Astrocyte (in vitro differentiated cells and primary cell): ENCODE measurements around the gene ISLR. TPM values are rescaled to one million over a fixed set of nuclear protein-coding genes. Genes with fewer than 3 reads are reported as not detected.

Source experiments
- DNase-seq: peaks from one replicate; pipeline ENCODE4 v3.0.0-alpha.2; 2010; ENCODE audit warnings: low read depth
- FAIRE-seq: peaks from 2 replicates; lab custom pipeline; 2011; peaks lifted over from hg19 to GRCh38; lab: Jason Lieb, UNC
- H2AFZ ChIP-seq: 2 replicates; pipeline ENCODE4 v1.6.0; 2012; ENCODE audit warnings: low read depth, low read length, inconsistent platforms
- H3K27ac ChIP-seq: 2 replicates; pipeline ENCODE4 v1.5.1; 2011; ENCODE audit warnings: low read depth, low read length, inconsistent platforms
- H3K27me3 ChIP-seq: 2 replicates; pipeline ENCODE4 v1.6.0; 2011; ENCODE audit warnings: low read length, inconsistent platforms; ENCODE audit not compliant: insufficient read depth
- H3K36me3 ChIP-seq: 2 replicates; pipeline ENCODE4 v1.5.1; 2011; ENCODE audit warnings: low read length, inconsistent platforms; ENCODE audit not compliant: insufficient read depth
- H3K4me1 ChIP-seq: 2 replicates; pipeline ENCODE4 v1.5.1; 2011; ENCODE audit warnings: low read length, inconsistent platforms; ENCODE audit not compliant: insufficient read depth
- H3K4me2 ChIP-seq: 2 replicates; pipeline ENCODE4 v1.6.0; 2012; ENCODE audit warnings: low read length, inconsistent platforms
- H3K4me3 ChIP-seq: 2 replicates; pipeline ENCODE4 v1.5.1; 2011; ENCODE audit warnings: low read depth, mild to moderate bottlenecking, low read length, inconsistent platforms; ENCODE audit not compliant: insufficient read depth
- H3K79me2 ChIP-seq: 2 replicates; pipeline ENCODE4 v1.6.0; 2012; ENCODE audit warnings: mild to moderate bottlenecking, low read length, inconsistent platforms; ENCODE audit not compliant: insufficient read depth
- H3K9ac ChIP-seq: 2 replicates; pipeline ENCODE4 v1.6.0; 2012; ENCODE audit warnings: mild to moderate bottlenecking, low read length, inconsistent platforms
- H3K9me3 ChIP-seq: 2 replicates; pipeline ENCODE4 v1.5.1; 2012; ENCODE audit warnings: low read depth, mild to moderate bottlenecking, low read length, inconsistent platforms; ENCODE audit not compliant: insufficient read depth
- H4K20me1 ChIP-seq: 2 replicates; pipeline ENCODE4 v1.6.0; 2012; ENCODE audit warnings: low read length, inconsistent platforms; ENCODE audit not compliant: insufficient read depth
- H3K27ac Mint-ChIP-seq: one replicate; pipeline ENCODE4 v1.8.0; 2021; ENCODE audit warnings: mild to moderate bottlenecking, mixed read lengths; ENCODE audit not compliant: unreplicated experiment
- H3K27me3 Mint-ChIP-seq: one replicate; pipeline ENCODE4 v1.8.0; 2021; ENCODE audit warnings: low read depth, mixed read lengths; ENCODE audit not compliant: unreplicated experiment
- H3K36me3 Mint-ChIP-seq: one replicate; pipeline ENCODE4 v1.8.0; 2021; ENCODE audit warnings: low read depth, mixed read lengths; ENCODE audit not compliant: unreplicated experiment
- H3K4me1 Mint-ChIP-seq: one replicate; pipeline ENCODE4 v1.8.0; 2021; ENCODE audit warnings: low read depth, mixed read lengths; ENCODE audit not compliant: unreplicated experiment
- H3K4me3 Mint-ChIP-seq: one replicate; pipeline ENCODE4 v1.8.0; 2021; ENCODE audit warnings: mild to moderate bottlenecking, moderate library complexity, mixed read lengths; ENCODE audit not compliant: unreplicated experiment
- H3K9me3 Mint-ChIP-seq: one replicate; pipeline ENCODE4 v1.8.0; 2021; ENCODE audit warnings: mild to moderate bottlenecking, mixed read lengths; ENCODE audit not compliant: unreplicated experiment
- EZH2 ChIP-seq: IDR thresholded peaks from 2 replicates; pipeline ENCODE4 v1.6.1; 2012; ENCODE audit warnings: mild to moderate bottlenecking, low read length, inconsistent platforms; ENCODE audit not compliant: insufficient read depth
- total RNA-seq: library from RNA; stranded (reverse); gene quantifications from 2 replicates; pipeline ENCODE4 v1.2.1, GENCODE V29; 2021
- TF ChIP-seq, protein P1 (sequence below): IDR thresholded peaks from 2 replicates; pipeline ENCODE4 v1.5.1; 2011; ENCODE audit warnings: low read depth, mild to moderate bottlenecking, inconsistent platforms, low read length, moderate library complexity; ENCODE audit not compliant: insufficient read depth

Gene ISLR
- total RNA-seq, 1 donor from 2014 or later, result 1.6 TPM

DNA sequence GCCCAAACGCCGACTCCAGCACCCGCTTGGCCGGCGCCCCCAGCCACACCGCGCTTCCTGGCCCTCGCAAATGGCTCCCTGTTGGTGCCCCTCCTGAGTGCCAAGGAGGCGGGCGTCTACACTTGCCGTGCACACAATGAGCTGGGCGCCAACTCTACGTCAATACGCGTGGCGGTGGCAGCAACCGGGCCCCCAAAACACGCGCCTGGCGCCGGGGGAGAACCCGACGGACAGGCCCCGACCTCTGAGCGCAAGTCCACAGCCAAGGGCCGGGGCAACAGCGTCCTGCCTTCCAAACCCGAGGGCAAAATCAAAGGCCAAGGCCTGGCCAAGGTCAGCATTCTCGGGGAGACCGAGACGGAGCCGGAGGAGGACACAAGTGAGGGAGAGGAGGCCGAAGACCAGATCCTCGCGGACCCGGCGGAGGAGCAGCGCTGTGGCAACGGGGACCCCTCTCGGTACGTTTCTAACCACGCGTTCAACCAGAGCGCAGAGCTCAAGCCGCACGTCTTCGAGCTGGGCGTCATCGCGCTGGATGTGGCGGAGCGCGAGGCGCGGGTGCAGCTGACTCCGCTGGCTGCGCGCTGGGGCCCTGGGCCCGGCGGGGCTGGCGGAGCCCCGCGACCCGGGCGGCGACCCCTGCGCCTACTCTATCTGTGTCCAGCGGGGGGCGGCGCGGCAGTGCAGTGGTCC is 39.7 kb upstream of the ISLR start:
- Histone ChIP-seq H3K4me1 (peaks cover 32% of the 10 kb centered on the region), H3K4me2 (no peak overlapping the region), H3K27ac (no peak overlapping the region), H3K27me3 (peaks cover 58% of the 10 kb centered on the region), H4K20me1 (no peaks in the 10 kb centered on the region), H3K4me3 (no peak overlapping the region), H3K9me3 (peaks cover 18% of the 10 kb centered on the region), H3K36me3 (no peaks in the 10 kb centered on the region), H3K79me2 (no peaks in the 10 kb centered on the region), H2AFZ (no peak overlapping the region), H3K9ac (no peak overlapping the region)
- FAIRE-seq (no peak), DNase-seq (no peak)
- no peak overlapping the region for H3K4me3 Mint-ChIP-seq
- H3K4me1 Mint-ChIP-seq, result peaks cover 2% of the 10 kb centered on the region
- no peak overlapping the region for H3K27ac Mint-ChIP-seq
- peaks cover 34% of the 10 kb centered on the region for H3K9me3 Mint-ChIP-seq
- H3K36me3 Mint-ChIP-seq, result no peaks in the 10 kb centered on the region
- peaks cover 70% of the 10 kb centered on the region for H3K27me3 Mint-ChIP-seq
- no peak for TF ChIP-seq EZH2
- TF ChIP-seq, protein P1, sequence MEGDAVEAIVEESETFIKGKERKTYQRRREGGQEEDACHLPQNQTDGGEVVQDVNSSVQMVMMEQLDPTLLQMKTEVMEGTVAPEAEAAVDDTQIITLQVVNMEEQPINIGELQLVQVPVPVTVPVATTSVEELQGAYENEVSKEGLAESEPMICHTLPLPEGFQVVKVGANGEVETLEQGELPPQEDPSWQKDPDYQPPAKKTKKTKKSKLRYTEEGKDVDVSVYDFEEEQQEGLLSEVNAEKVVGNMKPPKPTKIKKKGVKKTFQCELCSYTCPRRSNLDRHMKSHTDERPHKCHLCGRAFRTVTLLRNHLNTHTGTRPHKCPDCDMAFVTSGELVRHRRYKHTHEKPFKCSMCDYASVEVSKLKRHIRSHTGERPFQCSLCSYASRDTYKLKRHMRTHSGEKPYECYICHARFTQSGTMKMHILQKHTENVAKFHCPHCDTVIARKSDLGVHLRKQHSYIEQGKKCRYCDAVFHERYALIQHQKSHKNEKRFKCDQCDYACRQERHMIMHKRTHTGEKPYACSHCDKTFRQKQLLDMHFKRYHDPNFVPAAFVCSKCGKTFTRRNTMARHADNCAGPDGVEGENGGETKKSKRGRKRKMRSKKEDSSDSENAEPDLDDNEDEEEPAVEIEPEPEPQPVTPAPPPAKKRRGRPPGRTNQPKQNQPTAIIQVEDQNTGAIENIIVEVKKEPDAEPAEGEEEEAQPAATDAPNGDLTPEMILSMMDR, result peak; percentile 1

DNA sequence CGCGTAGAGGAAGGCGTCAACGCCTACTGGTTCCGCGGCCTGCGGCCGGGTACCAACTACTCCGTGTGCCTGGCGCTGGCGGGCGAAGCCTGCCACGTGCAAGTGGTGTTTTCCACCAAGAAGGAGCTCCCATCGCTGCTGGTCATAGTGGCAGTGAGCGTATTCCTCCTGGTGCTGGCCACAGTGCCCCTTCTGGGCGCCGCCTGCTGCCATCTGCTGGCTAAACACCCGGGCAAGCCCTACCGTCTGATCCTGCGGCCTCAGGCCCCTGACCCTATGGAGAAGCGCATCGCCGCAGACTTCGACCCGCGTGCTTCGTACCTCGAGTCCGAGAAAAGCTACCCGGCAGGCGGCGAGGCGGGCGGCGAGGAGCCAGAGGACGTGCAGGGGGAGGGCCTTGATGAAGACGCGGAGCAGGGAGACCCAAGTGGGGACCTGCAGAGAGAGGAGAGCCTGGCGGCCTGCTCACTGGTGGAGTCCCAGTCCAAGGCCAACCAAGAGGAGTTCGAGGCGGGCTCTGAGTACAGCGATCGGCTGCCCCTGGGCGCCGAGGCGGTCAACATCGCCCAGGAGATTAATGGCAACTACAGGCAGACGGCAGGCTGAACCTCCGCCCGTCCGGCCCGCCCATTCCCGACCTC is 39.0 kb upstream of the ISLR start:
- Histone ChIP-seq H3K36me3 (no peaks in the 10 kb centered on the region), H3K79me2 (no peaks in the 10 kb centered on the region), H3K9me3 (peaks cover 18% of the 10 kb centered on the region), H3K4me2 (no peak overlapping the region), H3K9ac (no peak overlapping the region), H4K20me1 (no peaks in the 10 kb centered on the region), H3K27me3 (peaks cover 51% of the 10 kb centered on the region), H2AFZ (no peak overlapping the region), H3K4me3 (no peak overlapping the region), H3K27ac (no peak overlapping the region), H3K4me1 (peaks cover 28% of the 10 kb centered on the region)
- Mint-ChIP-seq H3K36me3 (no peaks in the 10 kb centered on the region), H3K9me3 (peaks cover 33% of the 10 kb centered on the region), H3K4me1 (peaks cover 2% of the 10 kb centered on the region), H3K27me3 (peaks cover 68% of the 10 kb centered on the region), H3K27ac (peak overlapping the region; percentile 89), H3K4me3 (no peak overlapping the region)
- TF ChIP-seq, protein P1, result no peak
- TF ChIP-seq EZH2, result peak; percentile 76
- FAIRE-seq, result no peak
- DNase-seq, result no peak
